Measurements from ENCODE around the gene RBM26.

DNA sequence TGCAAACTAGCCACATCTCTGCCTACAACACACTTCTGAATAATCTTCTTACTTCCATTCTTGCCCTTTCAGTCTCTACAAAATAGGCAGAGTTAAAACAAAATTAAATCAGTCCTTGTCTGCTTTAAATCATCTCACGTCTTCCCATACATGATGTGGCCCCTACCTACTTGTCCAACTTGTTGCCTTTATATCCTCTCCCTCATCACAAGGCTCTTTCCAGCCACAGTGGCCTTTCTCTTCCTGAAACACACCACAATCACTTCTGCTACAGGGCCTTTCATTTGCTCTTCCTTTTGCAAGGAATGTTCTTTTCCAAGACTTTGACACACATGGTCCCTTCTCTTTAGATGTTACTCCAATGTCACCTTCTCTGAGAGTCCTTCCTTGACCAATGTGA is 1.7 kb downstream of the RBM26 start:
- TF ChIP-seq GATA2 (IDR thresholded peaks at IDR 0.05; ENCODE audit: low read depth, low read length) (no peak), GATA3 (IDR thresholded peaks at IDR 0.05; ENCODE audit: low read depth, low read length) (no peak)
